Stimulated activated CD4-positive, alpha-beta T cell treated with anti-CD3 and anti-CD28 coated beads, Interleukin-2, amount 100 ng/mL, for 48 hours (primary cell): ENCODE data around the gene ARVCF.

Source experiments
- DNase-seq, 2 donors: peaks; one replicate each; pipeline ENCODE4 v3.0.0-alpha.2; 2020

Gene ARVCF

GRCh38 chr22:20052309-20053259, 36.0 kb upstream of the ARVCF start:
- no peak for DNase-seq

GRCh38 chr22:20051927-20052308, 35.3 kb upstream of the ARVCF start:
- DNase-seq: no peak

GRCh38 chr22:20046730-20047129, 30.1 kb upstream of the ARVCF start:
- DNase-seq: no peak

- DNase-seq: no peak
Observed at GRCh38 chr22:20044495-20045151, 28.0 kb upstream of the ARVCF start.

- no peak for DNase-seq
Observed at GRCh38 chr22:20043997-20044342, 27.3 kb upstream of the ARVCF start.

GRCh38 chr22:20043057-20043996, 26.7 kb upstream of the ARVCF start:
- DNase-seq: no peak

- DNase-seq: no peak
Observed at GRCh38 chr22:20040327-20041200, 23.9 kb upstream of the ARVCF start.

- no peak for DNase-seq
Observed at GRCh38 chr22:20039683-20040325, 23.2 kb upstream of the ARVCF start.

- no peak for DNase-seq
Observed at GRCh38 chr22:20038574-20038973, 22.0 kb upstream of the ARVCF start.

- DNase-seq: no peak
Observed at GRCh38 chr22:20037419-20037818, 20.8 kb upstream of the ARVCF start.

- no peak for DNase-seq
Observed at GRCh38 chr22:20036535-20037392, 20.1 kb upstream of the ARVCF start.

- DNase-seq: no peak
Observed at GRCh38 chr22:20036084-20036482, 19.5 kb upstream of the ARVCF start.

GRCh38 chr22:20035375-20036083, 18.9 kb upstream of the ARVCF start:
- no peak for DNase-seq

- DNase-seq: no peak
Observed at GRCh38 chr22:20034143-20034542, 17.5 kb upstream of the ARVCF start.

GRCh38 chr22:20033045-20033706, 16.6 kb upstream of the ARVCF start:
- no peak for DNase-seq

GRCh38 chr22:20032407-20032991, 15.9 kb upstream of the ARVCF start:
- no peak for DNase-seq

- DNase-seq: no peak
Observed at GRCh38 chr22:20031732-20032406, 15.2 kb upstream of the ARVCF start.

- no peak for DNase-seq
Observed at GRCh38 chr22:20029550-20030225, 13.1 kb upstream of the ARVCF start.
